Dermis microvascular lymphatic vessel endothelial cell (primary cell): Measurements from ENCODE around the gene CDK13. TPM values are rescaled to one million over a fixed set of nuclear protein-coding genes. Genes with fewer than 3 reads are reported as not detected.

Experiments
- DNase-seq, 2 donors: peaks; one replicate each; pipeline versions ENCODE4 v3.0.0 to v3.0.0-alpha.2; 2010; ENCODE audit warnings: low read depth in 2 of 2
- total RNA-seq: library from RNA; depleted of rRNA; stranded (reverse); fragments of >200 nt; gene quantifications from 2 replicates; pipeline ENCODE4 v1.2.1, GENCODE V29; 2014

CDK13 gene
- total RNA-seq, 1 donor from 2014 or later: 26.7 TPM

- peak in 1 of 2 donors; percentile 20 for DNase-seq
These were observed 58.3 kb downstream of the CDK13 start for GRCh38 chr7:40008223-40008815.

GRCh38 chr7:40009301-40009700 lies 59.2 kb downstream of the CDK13 start:
- DNase-seq: no peak

DNA sequence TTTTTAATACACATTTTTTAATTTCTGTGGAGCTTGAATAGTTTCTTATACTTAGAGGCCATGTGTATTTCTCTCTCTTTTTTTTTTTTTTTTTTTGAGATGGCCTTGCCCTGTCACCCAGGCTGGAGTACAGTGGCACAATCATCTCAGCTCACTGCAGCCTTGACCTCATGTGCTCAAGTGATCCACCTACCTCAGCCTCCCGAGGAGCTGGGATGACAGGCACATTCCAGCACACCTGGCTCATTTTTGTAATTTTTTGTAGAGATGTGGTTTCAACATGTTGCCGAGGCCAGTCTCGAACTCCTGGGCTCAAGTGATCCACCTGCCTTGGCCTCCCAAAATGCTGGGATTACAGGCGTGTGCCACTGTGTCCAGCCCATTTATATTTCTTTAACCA lies 64.3 kb downstream of the CDK13 start:
- DNase-seq: no peak

DNA sequence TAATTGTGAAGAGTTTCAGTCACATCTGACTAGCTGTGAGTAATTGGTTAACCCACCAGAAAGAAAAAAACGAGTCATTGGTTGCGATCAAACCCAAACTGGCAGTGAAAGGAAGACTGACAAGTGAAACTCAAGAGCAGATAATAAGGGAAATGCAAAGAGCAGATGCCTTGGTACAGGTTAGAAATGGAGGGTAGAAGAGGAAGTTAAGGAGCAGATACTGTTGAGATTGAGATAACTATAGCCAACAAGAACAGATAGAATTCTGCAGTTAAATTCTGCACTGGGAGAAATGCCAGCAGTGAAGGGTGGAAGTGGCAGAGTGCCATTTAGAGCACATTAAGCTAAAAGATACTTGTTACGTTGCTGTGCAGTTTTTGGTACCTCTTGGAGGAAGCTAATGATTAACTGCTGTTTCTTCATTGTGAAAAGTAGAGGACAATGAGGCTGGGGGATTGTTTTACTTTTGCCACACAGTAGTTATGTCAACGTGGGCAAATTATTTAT lies 65.8 kb downstream of the CDK13 start:
- DNase-seq: peak in 1 of 2 donors; percentile 28

GRCh38 chr7:40019558-40019957 lies 69.5 kb downstream of the CDK13 start:
- DNase-seq: peak in 1 of 2 donors; percentile 5

GRCh38 chr7:40024048-40024447 lies 74.0 kb downstream of the CDK13 start:
- DNase-seq: no peak

DNA sequence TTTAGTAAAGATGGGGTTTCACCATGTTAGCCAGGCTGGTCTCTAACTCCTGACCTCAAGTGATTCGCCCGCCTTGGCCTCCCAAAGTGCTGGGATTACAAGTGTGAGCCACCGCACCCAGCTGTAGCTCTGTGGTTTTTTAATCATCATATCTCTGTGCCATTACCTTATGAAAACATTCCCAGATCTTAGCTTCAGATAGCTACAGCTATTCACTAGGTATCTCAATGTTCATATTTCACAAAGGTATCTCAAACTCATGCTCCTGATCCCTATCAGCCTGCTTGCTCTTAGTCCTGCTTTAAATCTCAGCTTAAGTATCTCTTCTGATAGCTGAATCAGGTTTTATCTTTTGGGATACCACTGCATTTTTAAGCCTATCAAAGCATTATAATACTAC lies 74.8 kb downstream of the CDK13 start:
- DNase-seq: no peak

- no peak for DNase-seq
These were observed 77.5 kb downstream of the CDK13 start for GRCh38 chr7:40027545-40027944.

DNA sequence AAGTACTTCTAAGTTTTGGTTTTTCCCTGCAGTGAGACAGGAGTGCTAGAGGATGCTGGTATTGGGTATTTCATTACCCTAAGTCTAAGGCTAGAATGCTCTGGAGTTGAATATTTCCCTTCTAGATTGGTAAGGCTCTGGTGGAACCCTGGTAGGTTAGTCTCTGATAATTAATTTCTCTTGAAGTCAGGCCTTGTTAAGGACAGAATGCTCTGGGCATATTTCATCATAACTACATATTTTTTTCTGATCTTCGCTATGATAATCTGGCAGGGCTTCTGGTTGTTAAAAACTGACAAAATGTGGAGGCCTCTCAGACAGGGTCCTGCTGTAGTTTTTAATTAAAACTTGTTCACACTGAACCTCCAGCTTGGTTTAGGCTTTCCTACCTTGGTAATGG lies 83.8 kb downstream of the CDK13 start:
- DNase-seq: no peak

GRCh38 chr7:40041456-40041855 lies 91.4 kb downstream of the CDK13 start:
- no peak for DNase-seq

GRCh38 chr7:40043164-40043563 lies 93.1 kb downstream of the CDK13 start:
- DNase-seq: no peak

DNA sequence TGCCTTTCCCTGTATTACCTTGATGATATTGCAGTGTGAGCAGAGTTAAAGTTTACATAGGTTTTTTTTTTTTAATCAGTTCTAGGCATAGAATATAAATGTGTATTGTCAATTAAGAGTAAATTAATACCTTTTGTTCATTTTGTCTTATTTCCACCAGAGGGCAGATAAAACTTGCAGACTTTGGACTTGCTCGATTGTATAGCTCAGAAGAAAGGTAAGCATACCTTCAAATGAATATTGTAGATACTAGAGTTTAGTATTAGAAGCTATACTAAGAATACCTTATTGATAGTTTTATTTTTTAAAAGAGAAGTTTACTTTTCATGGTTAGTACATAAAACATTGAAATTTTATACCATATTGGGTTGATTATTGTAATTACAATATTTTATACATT lies 97.6 kb downstream of the CDK13 start:
- DNase-seq: peak in 1 of 2 donors; percentile 14

GRCh38 chr7:40057292-40057691 lies 107.2 kb downstream of the CDK13 start:
- peak in 1 of 2 donors; percentile 9 for DNase-seq

- DNase-seq: no peak
These were observed 108.0 kb downstream of the CDK13 start for GRCh38 chr7:40058026-40058425.

DNA sequence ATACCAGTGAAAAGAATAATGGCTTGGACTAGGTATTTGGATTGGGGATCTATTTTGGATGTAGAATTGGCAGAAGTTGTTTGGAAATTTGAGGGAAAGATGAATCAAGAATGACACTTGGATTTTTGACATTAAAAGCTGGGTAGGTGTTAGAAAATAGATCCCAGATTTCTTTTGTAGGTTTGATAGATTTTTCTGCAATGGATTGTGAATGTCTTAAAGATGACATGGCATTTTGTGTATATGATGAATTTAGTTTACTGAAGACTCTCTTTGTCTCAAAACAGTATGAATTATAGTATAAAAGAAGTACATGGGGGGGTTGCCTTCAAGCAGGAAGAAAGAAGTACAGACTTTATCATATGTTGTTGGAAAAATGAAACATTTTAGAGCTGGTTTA lies 108.6 kb downstream of the CDK13 start:
- no peak for DNase-seq

DNA sequence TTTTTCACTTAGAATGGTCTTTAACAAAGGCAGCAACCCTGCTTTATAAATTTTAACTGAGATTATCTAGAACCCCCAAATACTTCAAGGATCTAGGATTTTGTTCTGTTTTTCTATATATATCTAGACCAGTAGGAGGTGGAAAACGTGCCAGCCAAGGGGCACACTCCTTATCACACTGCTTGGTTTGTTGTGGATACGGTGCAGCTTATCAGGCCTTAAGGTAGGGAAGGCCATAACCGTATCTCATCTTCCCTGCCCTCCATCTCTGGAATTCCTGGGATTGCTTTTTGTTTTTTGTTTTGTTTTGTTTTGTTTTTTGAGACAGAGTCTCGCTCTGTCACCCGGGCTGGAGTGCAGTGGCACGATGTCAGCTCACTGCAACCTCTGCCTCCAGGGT lies 109.0 kb downstream of the CDK13 start:
- DNase-seq: no peak

- no peak for DNase-seq
These were observed 122.2 kb downstream of the CDK13 start for GRCh38 chr7:40072268-40072667.

DNA sequence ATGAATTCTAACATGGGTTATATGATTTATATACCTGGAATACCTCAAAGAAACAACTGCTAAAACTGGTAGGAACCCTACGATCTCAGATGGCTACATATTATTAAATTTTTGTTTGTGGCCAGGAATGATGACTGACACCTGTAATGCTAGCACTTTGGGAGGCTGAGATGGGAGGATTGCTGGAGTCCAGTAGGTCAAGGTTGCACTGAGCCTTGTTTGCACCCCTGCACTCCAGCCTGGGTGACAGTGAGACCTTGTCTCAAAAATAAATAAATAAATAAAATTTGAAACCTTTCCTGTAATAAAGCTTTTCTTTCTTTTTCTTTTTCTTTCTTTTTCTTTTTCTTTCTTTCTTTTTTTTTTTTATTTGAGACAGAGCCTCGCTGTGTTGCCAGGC lies 123.2 kb downstream of the CDK13 start:
- DNase-seq: no peak

DNA sequence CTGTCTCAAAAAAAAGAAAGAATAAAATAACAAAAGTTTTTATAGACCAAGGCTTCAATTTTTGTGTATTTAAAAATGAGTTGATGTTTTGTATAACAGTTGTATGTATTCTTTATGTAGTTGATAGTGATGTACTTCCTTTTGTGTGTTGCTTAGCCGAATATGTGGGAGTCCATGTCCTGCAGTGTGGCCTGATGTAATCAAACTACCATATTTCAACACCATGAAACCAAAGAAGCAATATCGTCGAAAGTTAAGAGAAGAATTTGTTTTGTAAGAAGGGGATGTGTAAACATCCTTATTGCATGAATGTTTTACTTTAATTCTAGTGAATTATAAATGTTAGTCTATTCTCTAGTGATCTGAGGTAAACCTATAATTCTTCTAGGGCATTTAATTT lies 127.8 kb downstream of the CDK13 start:
- DNase-seq: no peak

DNA sequence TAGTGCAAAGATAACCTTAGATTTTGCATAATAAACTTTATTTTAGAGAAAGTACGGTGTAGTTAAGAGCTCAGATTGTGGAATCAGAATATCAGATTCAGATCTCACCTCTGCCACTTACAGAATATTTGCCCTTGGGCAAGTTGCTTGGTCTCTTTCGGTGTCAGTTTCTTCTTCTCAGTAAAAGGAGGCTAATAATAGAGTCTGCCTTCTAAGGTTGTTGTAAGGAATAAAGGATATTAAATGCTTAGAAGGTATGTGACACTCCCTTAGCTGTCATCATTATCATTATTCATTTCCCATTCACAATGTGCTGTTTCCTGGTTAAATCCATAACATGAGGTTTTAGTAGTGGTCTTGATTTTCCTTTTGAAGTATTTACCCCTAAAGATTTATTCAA lies 142.1 kb downstream of the CDK13 start:
- DNase-seq: no peak

GRCh38 chr7:40093631-40094350 lies 143.7 kb downstream of the CDK13 start:
- DNase-seq: no peak

GRCh38 chr7:40095230-40095629 lies 145.2 kb downstream of the CDK13 start:
- no peak for DNase-seq

DNA sequence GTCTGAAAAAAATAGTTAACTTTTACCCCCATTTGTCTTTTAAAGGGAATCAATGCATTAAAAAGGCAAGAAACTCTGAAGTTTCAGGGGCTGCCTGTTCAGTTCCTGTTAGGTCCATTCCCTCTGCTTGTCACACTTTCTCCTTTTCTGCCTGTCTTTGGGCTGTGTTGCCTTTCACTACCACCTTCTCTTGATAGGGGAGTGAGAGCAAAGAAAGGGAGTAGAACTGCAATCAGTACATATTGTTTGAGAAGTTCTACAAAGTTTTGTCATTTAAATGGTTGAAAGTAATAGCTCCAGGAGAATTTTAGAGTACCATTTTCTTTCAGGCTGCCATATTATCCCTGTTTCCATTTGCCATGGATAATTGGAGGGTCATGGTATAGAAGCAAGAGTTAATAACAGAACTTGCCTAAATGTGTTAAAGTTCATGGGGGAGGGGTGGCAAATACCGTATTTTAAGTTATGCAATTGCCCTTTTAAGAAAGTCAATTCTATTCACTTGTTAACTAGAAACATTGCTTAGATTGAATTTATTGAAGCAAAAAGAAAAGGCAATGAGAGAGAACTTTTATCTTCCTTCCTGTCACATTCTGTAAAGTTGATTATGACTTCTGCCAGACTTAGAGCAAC lies 145.8 kb downstream of the CDK13 start:
- no peak for DNase-seq
